Ureter (tissue), 1 donor: ENCODE measurements around the gene CSNK1A1. TPM values are rescaled to one million over a fixed set of nuclear protein-coding genes. Genes with fewer than 3 reads are reported as not detected.
"Not testable (repeated sequence)": the region's sequence is repeated elsewhere in the genome, so short reads cannot be mapped to it uniquely, and the experiment has no call there.

ENCODE experiments used
- DNase-seq: peaks from one replicate; pipeline ENCODE4 v3.0.0-alpha.2; 2020; ENCODE audit warnings: low spot score
- total RNA-seq: library from RNA; stranded (reverse); gene quantifications from one replicate; pipeline ENCODE4 v1.2.4, GENCODE V29; 2023
- donor health status: DM: yes; HTN: yes; CAD: no.

CSNK1A1 gene
- total RNA-seq, 1 donor from 2014 or later: 381 TPM

GRCh38 chr5:149529463-149529862 lies 21.8 kb downstream of the CSNK1A1 start:
- DNase-seq: no peak

- no peak for DNase-seq
These were observed 22.8 kb downstream of the CSNK1A1 start for GRCh38 chr5:149528281-149529060.

GRCh38 chr5:149526845-149527590 lies 24.2 kb downstream of the CSNK1A1 start:
- DNase-seq: no peak

- DNase-seq: no peak
These were observed 29.2 kb downstream of the CSNK1A1 start for GRCh38 chr5:149521739-149522685.

GRCh38 chr5:149519601-149520000 lies 31.6 kb downstream of the CSNK1A1 start:
- DNase-seq: no peak

- no peak for DNase-seq
These were observed 32.6 kb downstream of the CSNK1A1 start for GRCh38 chr5:149518620-149519019.

- DNase-seq: no peak
These were observed 33.6 kb downstream of the CSNK1A1 start for GRCh38 chr5:149517461-149518122.

- DNase-seq: no peak
These were observed 36.7 kb downstream of the CSNK1A1 start for GRCh38 chr5:149514512-149514911.

GRCh38 chr5:149513372-149513947 lies 37.8 kb downstream of the CSNK1A1 start:
- DNase-seq: not testable (repeated sequence)

GRCh38 chr5:149510136-149510535 lies 41.1 kb downstream of the CSNK1A1 start:
- DNase-seq: no peak

- DNase-seq: no peak
These were observed 46.6 kb downstream of the CSNK1A1 start for GRCh38 chr5:149504677-149505076.

GRCh38 chr5:149503006-149503405 lies 48.2 kb downstream of the CSNK1A1 start:
- DNase-seq: no peak

- no peak for DNase-seq
These were observed 50.2 kb downstream of the CSNK1A1 start for GRCh38 chr5:149500922-149501582.

GRCh38 chr5:149498724-149499336 lies 52.4 kb downstream of the CSNK1A1 start:
- DNase-seq: no peak

GRCh38 chr5:149497357-149497756 lies 53.9 kb downstream of the CSNK1A1 start:
- DNase-seq: no peak

GRCh38 chr5:149496917-149497316 lies 54.3 kb downstream of the CSNK1A1 start:
- DNase-seq: no peak

- no peak for DNase-seq
These were observed 55.1 kb downstream of the CSNK1A1 start for GRCh38 chr5:149496166-149496565.

GRCh38 chr5:149495673-149496072 lies 55.6 kb downstream of the CSNK1A1 start:
- DNase-seq: no peak

- DNase-seq: no peak
These were observed 57.9 kb downstream of the CSNK1A1 start for GRCh38 chr5:149493316-149493715.

GRCh38 chr5:149492781-149493180 lies 58.5 kb downstream of the CSNK1A1 start:
- no peak for DNase-seq
